PC-9 (cell line): ENCODE results near the gene HSP90AB1.

Experiments
- EZH2 ChIP-seq: fragments of 200-600 bp; sonication (generic); IDR thresholded peaks from 2 replicates; pipeline ENCODE4 v1.8.0; 2017; ENCODE audit warnings: antibody characterized with exemption, low read depth
- TF ChIP-seq, protein P1 (sequence below): fragments of 200-600 bp; sonication (generic); conservative IDR thresholded peaks from 2 replicates; pipeline ENCODE4 v1.6.1; 2017; ENCODE audit warnings: mixed run types, antibody characterized with exemption, mild to moderate bottlenecking, moderate library complexity

DNA sequence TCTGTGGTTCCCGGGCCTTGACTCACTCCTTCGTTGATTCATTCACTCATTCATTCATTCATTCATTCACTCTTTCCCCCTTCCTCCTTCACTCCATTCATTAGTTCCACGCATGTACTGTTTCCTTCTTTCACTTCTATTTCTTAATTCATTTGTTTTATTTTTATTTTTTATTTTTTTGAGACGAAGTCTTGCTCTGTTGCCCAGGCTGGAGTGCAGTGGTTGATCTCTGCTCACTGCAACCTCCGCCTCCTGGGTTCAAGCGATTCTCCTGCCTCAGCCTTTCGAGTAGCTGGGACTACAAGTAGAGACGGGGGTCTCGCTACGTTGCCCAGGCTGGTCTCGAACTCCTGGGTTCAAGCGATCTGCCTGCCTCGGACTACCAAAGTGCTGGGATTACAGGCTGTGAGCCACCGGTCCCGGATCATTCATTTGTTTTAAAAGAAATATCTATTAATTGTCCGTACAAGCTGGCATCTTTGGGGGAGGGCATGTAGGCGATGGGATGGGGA is 18.9 kb downstream of the HSP90AB1 start:
- TF ChIP-seq, protein P1, sequence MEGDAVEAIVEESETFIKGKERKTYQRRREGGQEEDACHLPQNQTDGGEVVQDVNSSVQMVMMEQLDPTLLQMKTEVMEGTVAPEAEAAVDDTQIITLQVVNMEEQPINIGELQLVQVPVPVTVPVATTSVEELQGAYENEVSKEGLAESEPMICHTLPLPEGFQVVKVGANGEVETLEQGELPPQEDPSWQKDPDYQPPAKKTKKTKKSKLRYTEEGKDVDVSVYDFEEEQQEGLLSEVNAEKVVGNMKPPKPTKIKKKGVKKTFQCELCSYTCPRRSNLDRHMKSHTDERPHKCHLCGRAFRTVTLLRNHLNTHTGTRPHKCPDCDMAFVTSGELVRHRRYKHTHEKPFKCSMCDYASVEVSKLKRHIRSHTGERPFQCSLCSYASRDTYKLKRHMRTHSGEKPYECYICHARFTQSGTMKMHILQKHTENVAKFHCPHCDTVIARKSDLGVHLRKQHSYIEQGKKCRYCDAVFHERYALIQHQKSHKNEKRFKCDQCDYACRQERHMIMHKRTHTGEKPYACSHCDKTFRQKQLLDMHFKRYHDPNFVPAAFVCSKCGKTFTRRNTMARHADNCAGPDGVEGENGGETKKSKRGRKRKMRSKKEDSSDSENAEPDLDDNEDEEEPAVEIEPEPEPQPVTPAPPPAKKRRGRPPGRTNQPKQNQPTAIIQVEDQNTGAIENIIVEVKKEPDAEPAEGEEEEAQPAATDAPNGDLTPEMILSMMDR, result no peak
- TF ChIP-seq EZH2, result no peak
